AG09319 (cell line): ENCODE results near the gene ELOA.
"Not testable (repeated sequence)": the region's sequence is repeated elsewhere in the genome, so short reads cannot be mapped to it uniquely, and the experiment has no call there.

ENCODE experiments used
- DNase-seq: peaks from one replicate; pipeline ENCODE4 v3.0.0-alpha.2; 2010; ENCODE audit warnings: low read depth; ENCODE audit errors: extremely low read depth
- CTCF ChIP-seq: IDR thresholded peaks from 2 replicates; pipeline ENCODE4 v1.5.1; 2011; ENCODE audit warnings: low read depth, mild to moderate bottlenecking, inconsistent platforms, low read length, moderate library complexity

Gene ELOA

GRCh38 chr1:23720256-23720995, 22.8 kb upstream of the ELOA start:
- no peak for DNase-seq
- TF ChIP-seq CTCF = no peak

GRCh38 chr1:23722652-23723051, 20.6 kb upstream of the ELOA start:
- no peak for TF ChIP-seq CTCF
- DNase-seq = no peak

GRCh38 chr1:23726686-23727085, 16.6 kb upstream of the ELOA start:
- no peak for TF ChIP-seq CTCF
- no peak for DNase-seq

- peak; percentile 85 for DNase-seq
- TF ChIP-seq CTCF = no peak; the same call in none of the 2 replicates
Measured at GRCh38 chr1:23727362-23727811, 15.9 kb upstream of the ELOA start.

GRCh38 chr1:23732363-23733224, 10.7 kb upstream of the ELOA start:
- DNase-seq = no peak
- TF ChIP-seq CTCF = no peak

- DNase-seq = not testable (repeated sequence)
Measured at GRCh38 chr1:23733281-23733680, 10.0 kb upstream of the ELOA start.

GRCh38 chr1:23736437-23737134, 6.7 kb upstream of the ELOA start:
- no peak for TF ChIP-seq CTCF
- DNase-seq = no peak
